HEK293 (cell line): ENCODE measurements around the gene C1QC.

Experiments
- CTCF ChIA-PET: fragments of 350-600 bp; formaldehyde crosslinking; extraction: SDS; loops from one replicate; lab custom pipeline; 2021; ENCODE audit warnings: antibody characterized with exemption; lab: Yijun Ruan, JAX
- POLR2A ChIA-PET: fragments of 300-600 bp; formaldehyde crosslinking; extraction: SDS; loops from one replicate; lab custom pipeline; 2020; ENCODE audit warnings: antibody characterized with exemption, inconsistent platforms; lab: Yijun Ruan, JAX
- H3K27ac ChIP-seq: fragments of 200-500 bp; sonication (Bioruptor generic); 2 replicates; pipeline ENCODE4 v1.5.1; 2014; ENCODE audit warnings: low read depth, low read length, control low read depth, inconsistent platforms; ENCODE audit errors: extremely low read depth
- H3K36me3 ChIP-seq, 2 experiments: fragments of 200-500 bp in 1 of 2; sonication (Bioruptor generic) in 1 of 2; 1 replicate in 1 of 2; 2 replicates in 1 of 2; pipeline ENCODE4 v1.5.1; 2014 to 2017; ENCODE audit warnings: inconsistent platforms in 2 of 2, low read length in 2 of 2; ENCODE audit not compliant: control insufficient read depth in 2 of 2, insufficient read depth in 1 of 2
- H3K4me1 ChIP-seq: fragments of 200-500 bp; sonication (Bioruptor generic); 2 replicates; pipeline ENCODE4 v1.5.1; 2014; ENCODE audit warnings: mild to moderate bottlenecking, low read length, inconsistent platforms; ENCODE audit not compliant: control insufficient read depth, insufficient read depth
- H3K4me3 ChIP-seq: 2 replicates; pipeline ENCODE4 v1.5.1; 2011; ENCODE audit warnings: low read depth, mild to moderate bottlenecking, control low read depth, low read length, moderate library complexity
- H3K9me3 ChIP-seq: fragments of 200-500 bp; sonication (Bioruptor generic); 2 replicates; pipeline ENCODE4 v1.5.1; 2014; ENCODE audit warnings: low read depth, low read length, inconsistent platforms; ENCODE audit not compliant: control insufficient read depth, insufficient read depth
- EGR2 ChIP-seq: fragments of 450-650 bp; formaldehyde crosslinking; IDR thresholded peaks from 2 replicates; pipeline ENCODE4 v1.5.1; 2016; ENCODE audit warnings: low read depth, missing biosample characterization, missing genetic modification characterization
- PATZ1 ChIP-seq: fragments of 450-650 bp; formaldehyde crosslinking; IDR thresholded peaks from 2 replicates; pipeline ENCODE4 v1.5.1; 2016; ENCODE audit warnings: missing biosample characterization, missing genetic modification characterization
- TCF7L2 ChIP-seq: IDR thresholded peaks from 2 replicates; pipeline ENCODE4 v1.6.1; 2011; ENCODE audit warnings: low read depth, mild to moderate bottlenecking, inconsistent platforms, low read length, moderate library complexity, borderline replicate concordance
- TRIM28 ChIP-seq: IDR thresholded peaks from 2 replicates; pipeline ENCODE4 v1.6.1; 2011; ENCODE audit warnings: low read length, control low read depth, borderline replicate concordance
- ZBTB17 ChIP-seq: fragments of 450-650 bp; formaldehyde crosslinking; IDR thresholded peaks from 2 replicates; pipeline ENCODE4 v1.5.1; 2016; ENCODE audit warnings: missing biosample characterization, missing genetic modification characterization
- ZBTB21 ChIP-seq: fragments of 450-650 bp; formaldehyde crosslinking; IDR thresholded peaks from 2 replicates; pipeline ENCODE4 v1.5.1; 2017; ENCODE audit warnings: missing biosample characterization, missing genetic modification characterization
- ZBTB26 ChIP-seq: fragments of 450-650 bp; formaldehyde crosslinking; optimal IDR thresholded peaks from 2 replicates; pipeline ENCODE3; 2016; ENCODE audit warnings: missing biosample characterization, mild to moderate bottlenecking, missing genetic modification characterization
- ZFHX2 ChIP-seq: fragments of 450-650 bp; formaldehyde crosslinking; conservative IDR thresholded peaks from 2 replicates; pipeline ENCODE4 v1.5.1; 2016; ENCODE audit warnings: missing biosample characterization, missing genetic modification characterization
- ZFP37 ChIP-seq: fragments of 450-650 bp; formaldehyde crosslinking; IDR thresholded peaks from 2 replicates; pipeline ENCODE4 v1.5.1; 2016; ENCODE audit warnings: missing biosample characterization, missing genetic modification characterization
- ZFP41 ChIP-seq: fragments of 450-650 bp; formaldehyde crosslinking; IDR thresholded peaks from 2 replicates; pipeline ENCODE4 v1.5.1; 2016; ENCODE audit warnings: missing biosample characterization, missing genetic modification characterization, borderline replicate concordance
- ZNF239 ChIP-seq: fragments of 450-650 bp; formaldehyde crosslinking; IDR thresholded peaks from 2 replicates; pipeline ENCODE4 v1.5.1; 2016; ENCODE audit warnings: missing biosample characterization, missing genetic modification characterization
- ZNF335 ChIP-seq: fragments of 450-650 bp; formaldehyde crosslinking; conservative IDR thresholded peaks from 2 replicates; pipeline ENCODE4 v1.5.1; 2016; ENCODE audit warnings: missing biosample characterization, missing genetic modification characterization
- ZNF354C ChIP-seq: fragments of 450-650 bp; formaldehyde crosslinking; IDR thresholded peaks from 2 replicates; pipeline ENCODE4 v1.5.1; 2016; ENCODE audit warnings: missing biosample characterization, missing genetic modification characterization, low read depth, borderline replicate concordance
- ZNF394 ChIP-seq: fragments of 450-650 bp; formaldehyde crosslinking; IDR thresholded peaks from 2 replicates; pipeline ENCODE4 v1.5.1; 2016; ENCODE audit warnings: missing biosample characterization, missing genetic modification characterization, mild to moderate bottlenecking, moderate library complexity, borderline replicate concordance
- ZNF416 ChIP-seq: fragments of 450-650 bp; formaldehyde crosslinking; IDR thresholded peaks from 2 replicates; pipeline ENCODE4 v1.5.1; 2016; ENCODE audit warnings: missing biosample characterization, missing genetic modification characterization
- ZNF423 ChIP-seq: fragments of 450-650 bp; formaldehyde crosslinking; IDR thresholded peaks from 2 replicates; pipeline ENCODE4 v1.5.1; 2016; ENCODE audit warnings: missing biosample characterization, missing genetic modification characterization
- ZNF473 ChIP-seq: fragments of 450-650 bp; formaldehyde crosslinking; IDR thresholded peaks from 2 replicates; pipeline ENCODE4 v1.5.1; 2017; ENCODE audit warnings: missing biosample characterization, missing genetic modification characterization
- ZNF488 ChIP-seq: fragments of 450-650 bp; formaldehyde crosslinking; IDR thresholded peaks from 2 replicates; pipeline ENCODE4 v1.5.1; 2016; ENCODE audit warnings: missing biosample characterization, missing genetic modification characterization
- ZNF658 ChIP-seq: fragments of 450-650 bp; formaldehyde crosslinking; IDR thresholded peaks from 2 replicates; pipeline ENCODE4; 2016; ENCODE audit warnings: missing biosample characterization, missing genetic modification characterization
- ZNF701 ChIP-seq: fragments of 450-650 bp; formaldehyde crosslinking; IDR thresholded peaks from 2 replicates; pipeline ENCODE4 v1.5.1; 2016; ENCODE audit warnings: missing biosample characterization, missing genetic modification characterization
- ZNF792 ChIP-seq: fragments of 450-650 bp; formaldehyde crosslinking; IDR thresholded peaks from 2 replicates; pipeline ENCODE4 v1.5.1; 2016; ENCODE audit warnings: missing biosample characterization, missing genetic modification characterization
- ZNF830 ChIP-seq: fragments of 450-650 bp; IDR thresholded peaks from 2 replicates; pipeline ENCODE4 v1.5.0; 2018; ENCODE audit warnings: missing biosample characterization, missing genetic modification characterization, low read depth, mild to moderate bottlenecking, moderate library complexity
- ZSCAN4 ChIP-seq: fragments of 450-650 bp; formaldehyde crosslinking; IDR thresholded peaks from 2 replicates; pipeline ENCODE4 v1.5.1; 2017; ENCODE audit warnings: missing biosample characterization, missing genetic modification characterization

The C1QC gene

GRCh38 chr1:22676916-22677583, 33.6 kb downstream of the C1QC start:
- POLR2A ChIA-PET: no interaction called here
- no peak for TF ChIP-seq ZBTB17 (tag by site-specific recombination)
- TF ChIP-seq TCF7L2: no peak
- no peak for TF ChIP-seq ZNF416 (tag by site-specific recombination)
- TF ChIP-seq ZNF335: no peak
- no peak for TF ChIP-seq ZFP37
- no peak for TF ChIP-seq ZFP41 (tag by site-specific recombination)
- TF ChIP-seq TRIM28: no peak
- TF ChIP-seq ZBTB26 (tag by site-specific recombination): no peak
- TF ChIP-seq ZNF830 (tag by site-specific recombination): no peak
- no peak for TF ChIP-seq ZNF394 (tag by site-specific recombination)
- TF ChIP-seq, all 188 proteins: peak for 0
- H3K4me1 ChIP-seq: no peaks in the 10 kb centered on the region
- no peaks in the 10 kb centered on the region for H3K9me3 ChIP-seq
- H3K27ac ChIP-seq: no peak overlapping the region
- no peaks in the 10 kb centered on the region for H3K36me3 ChIP-seq
- no peak overlapping the region for H3K4me3 ChIP-seq
- CTCF ChIA-PET: interaction anchor here (0.6 to 4.3 kb wide), 5 partner anchors 31 to 586 kb away, joined by 3 to 22 read pairs (median 3); no protein-coding TSS in a partner anchor

- POLR2A ChIA-PET: no interaction called here
- CTCF ChIA-PET: interaction anchor here (0.6 kb wide), 2 partner anchors 286 to 761 kb away, joined by 3 to 6 read pairs; no protein-coding TSS in a partner anchor
- 0 out of 2 replicates have a peak, but pooled peaks have one; percentile 13 for TF ChIP-seq ZNF701
- TF ChIP-seq ZNF423 (tag by site-specific recombination): no peak
- peak; percentile 15; the same call in 1 of the 2 replicates for TF ChIP-seq PATZ1
- peak; percentile 95 for TF ChIP-seq ZSCAN4
- TF ChIP-seq ZNF473 (tag by site-specific recombination): 0 out of 2 replicates have a peak, but pooled peaks have one; percentile 55
- TF ChIP-seq ZNF488 (tag by site-specific recombination): 0 out of 2 replicates have a peak, but pooled peaks have one; percentile 18
- no peak for TF ChIP-seq ZNF792 (tag by site-specific recombination)
- no peak for TF ChIP-seq ZNF658 (tag by site-specific recombination)
- TF ChIP-seq EGR2 (tag by site-specific recombination): peak; percentile 99
- no peak for TF ChIP-seq TRIM28
- TF ChIP-seq ZFHX2 (tag by site-specific recombination): peak; percentile 99
- no peak for TF ChIP-seq ZNF239
- TF ChIP-seq ZBTB26 (tag by site-specific recombination): peak; percentile 13
- TF ChIP-seq ZBTB21 (tag by site-specific recombination): no peak
- peak; percentile 7; the same call in 1 of the 2 replicates for TF ChIP-seq ZNF354C (tag by site-specific recombination)
- TF ChIP-seq TCF7L2: no peak
- TF ChIP-seq, all 188 proteins: peak for 9
- Histone ChIP-seq H3K4me3 (no peak overlapping the region), H3K4me1 (no peaks in the 10 kb centered on the region), H3K36me3 (no peaks in the 10 kb centered on the region), H3K27ac (no peak overlapping the region), H3K9me3 (no peaks in the 10 kb centered on the region)
Observed at GRCh38 chr1:22677931-22678896, 34.8 kb downstream of the C1QC start.
